AG04450 (cell line): ENCODE measurements around the gene ENKD1. TPM values are rescaled to one million over a fixed set of nuclear protein-coding genes. Genes with fewer than 3 reads are reported as not detected.
A peak's percentile ranks its signal among the peaks of the same experiment; 100 is the strongest.

Experiments used
- CTCF ChIA-PET: fragments of 300-600, 350-600 bp; formaldehyde crosslinking; extraction: SDS; loops from one replicate; lab custom pipeline; 2022; ENCODE audit warnings: antibody characterized with exemption, inconsistent platforms; lab: Charles Lee
- POLR2A ChIA-PET: fragments of 350-600 bp; formaldehyde crosslinking; extraction: SDS; loops from one replicate; lab custom pipeline; 2021; ENCODE audit warnings: antibody characterized with exemption, inconsistent platforms; lab: Yijun Ruan, JAX
- DNase-seq: peaks from one replicate; pipeline ENCODE4 v3.0.0-alpha.2; 2011; ENCODE audit warnings: low read depth, low spot score
- H3K27ac ChIP-seq: one replicate; pipeline ENCODE4 v1.5.1; 2012; ENCODE audit warnings: low read depth, low read length, control low read depth
- H3K27me3 ChIP-seq: one replicate; pipeline ENCODE4 v1.6.0; 2012; ENCODE audit warnings: low read length; ENCODE audit not compliant: control insufficient read depth, insufficient read depth
- H3K4me3 ChIP-seq: 2 replicates; pipeline ENCODE4 v1.5.1; 2011; ENCODE audit warnings: mild to moderate bottlenecking, low read depth, low read length, control low read depth
- H3K9me3 ChIP-seq: 2 replicates; pipeline ENCODE4 v1.5.1; 2012; ENCODE audit warnings: low read length; ENCODE audit not compliant: control insufficient read depth, insufficient read depth
- CTCF ChIP-seq: IDR thresholded peaks from 2 replicates; pipeline ENCODE4 v1.5.1; 2011; ENCODE audit warnings: low read depth, low read length, control low read depth, inconsistent platforms
- polyA plus RNA-seq: library from polyadenylated mRNA; depleted of rRNA; stranded (reverse); fragments of >200 nt; gene quantifications from 2 replicates; pipeline ENCODE4 v1.2.3, GENCODE V29; 2011

Gene ENKD1
- polyA plus RNA-seq, 1 experiment, result 3.6 TPM

- CTCF ChIA-PET, result interaction anchor here (0.6 to 11.4 kb wide), 4 partner anchors 103 to 228 kb away, joined by 3 to 181 read pairs (median 18); partner anchors contain the start of genes CTCF and PSKH1
- peak overlapping the region; percentile 64 for H3K4me3 ChIP-seq
- DNase-seq, result no peak
- no peak overlapping the region for H3K27ac ChIP-seq
- no peak for TF ChIP-seq CTCF
- no peaks in the 10 kb centered on the region for H3K9me3 ChIP-seq
- POLR2A ChIA-PET, result interaction anchor here (1.1 kb wide), 1 partner anchor 144 kb away, joined by 3 read pairs; no protein-coding TSS in a partner anchor
- no peaks in the 10 kb centered on the region for H3K27me3 ChIP-seq
Measured at GRCh38 chr16:67665598-67665997, 952 bp downstream of the ENKD1 start.

GRCh38 chr16:67664871-67665270 is 1.7 kb downstream of the ENKD1 start:
- no peak for DNase-seq
- TF ChIP-seq CTCF, result no peak
- Histone ChIP-seq H3K9me3 (no peaks in the 10 kb centered on the region; the same call in 1 of the 2 replicates), H3K4me3 (no peak overlapping the region), H3K27ac (no peak overlapping the region), H3K27me3 (no peaks in the 10 kb centered on the region)
- ChIA-PET POLR2A (no interaction called here), CTCF (interaction anchor here (0.9 to 11.4 kb wide), 2 partner anchors 118 to 142 kb away, joined by 3 to 181 read pairs; no protein-coding TSS in a partner anchor)

- no peak for TF ChIP-seq CTCF
- Histone ChIP-seq H3K4me3 (no peak overlapping the region), H3K27me3 (no peaks in the 10 kb centered on the region), H3K9me3 (no peaks in the 10 kb centered on the region; the same call in 1 of the 2 replicates), H3K27ac (no peak overlapping the region)
- no peak for DNase-seq
- ChIA-PET CTCF (interaction anchor here (0.9 to 11.4 kb wide), 2 partner anchors 117 to 142 kb away, joined by 3 to 181 read pairs; no protein-coding TSS in a partner anchor), POLR2A (no interaction called here)
Measured at GRCh38 chr16:67664258-67664657, 2.3 kb downstream of the ENKD1 start.

- ChIA-PET CTCF (interaction anchor here (0.9 to 11.4 kb wide), 2 partner anchors 117 to 141 kb away, joined by 3 to 181 read pairs; no protein-coding TSS in a partner anchor), POLR2A (no interaction called here)
- Histone ChIP-seq H3K27ac (no peak overlapping the region), H3K27me3 (no peaks in the 10 kb centered on the region), H3K9me3 (no peaks in the 10 kb centered on the region; the same call in 1 of the 2 replicates), H3K4me3 (no peak overlapping the region)
- DNase-seq, result no peak
- no peak for TF ChIP-seq CTCF
Measured at GRCh38 chr16:67663877-67664222, 2.7 kb downstream of the ENKD1 start.

GRCh38 chr16:67663151-67663876 is 3.2 kb downstream of the ENKD1 start:
- DNase-seq, result no peak
- CTCF ChIA-PET, result interaction anchor here (0.5 to 11.4 kb wide), 4 partner anchors 89 to 141 kb away, joined by 3 to 181 read pairs (median 6); no protein-coding TSS in a partner anchor
- no peaks in the 10 kb centered on the region; the same call in 1 of the 2 replicates for H3K9me3 ChIP-seq
- POLR2A ChIA-PET, result interaction anchor here (0.6 kb wide), 1 partner anchor 200 kb away, joined by 4 read pairs; no protein-coding TSS in a partner anchor
- H3K27me3 ChIP-seq, result no peaks in the 10 kb centered on the region
- H3K27ac ChIP-seq, result no peak overlapping the region
- peak; percentile 14 for TF ChIP-seq CTCF
- no peak overlapping the region for H3K4me3 ChIP-seq
